Activated CD4-positive, alpha-beta T cell treated with anti-CD3 and anti-CD28 coated beads for 4 hours (primary cell): Measurements from ENCODE around the gene CNTN4.

Experiments
- DNase-seq, 2 donors: peaks; one replicate each; pipeline ENCODE4 v3.0.0-alpha.2; 2020

The CNTN4 gene

GRCh38 chr3:3080309-3080708 lies 981.6 kb downstream of the CNTN4 start:
- DNase-seq = no peak

GRCh38 chr3:3081381-3082233 lies 982.9 kb downstream of the CNTN4 start:
- DNase-seq = no peak

- no peak for DNase-seq
Observed at GRCh38 chr3:3082234-3082924, 983.7 kb downstream of the CNTN4 start.

GRCh38 chr3:3084890-3085289 lies 986.2 kb downstream of the CNTN4 start:
- DNase-seq = no peak

GRCh38 chr3:3085782-3086181 lies 987.1 kb downstream of the CNTN4 start:
- no peak for DNase-seq

GRCh38 chr3:3086239-3086638 lies 987.6 kb downstream of the CNTN4 start:
- no peak for DNase-seq

GRCh38 chr3:3087279-3087678 lies 988.6 kb downstream of the CNTN4 start:
- no peak for DNase-seq

- no peak for DNase-seq
Observed at GRCh38 chr3:3087716-3088465, 989.2 kb downstream of the CNTN4 start.

- DNase-seq = no peak
Observed at GRCh38 chr3:3089017-3089416, 990.4 kb downstream of the CNTN4 start.

- DNase-seq = no peak
Observed at GRCh38 chr3:3097958-3098357, 999.3 kb downstream of the CNTN4 start.

- DNase-seq = no peak
Observed at GRCh38 chr3:3101660-3102458, 1003.2 kb downstream of the CNTN4 start.

GRCh38 chr3:3102751-3103150 lies 1004.1 kb downstream of the CNTN4 start:
- DNase-seq = no peak

- DNase-seq = no peak
Observed at GRCh38 chr3:3105246-3105645, 1006.6 kb downstream of the CNTN4 start.

- DNase-seq = no peak
Observed at GRCh38 chr3:3105815-3106214, 1007.1 kb downstream of the CNTN4 start.

- DNase-seq = no peak
Observed at GRCh38 chr3:3107181-3107580, 1008.5 kb downstream of the CNTN4 start.
